ENCODE results near the gene SPG11.
"Not testable (repeated sequence)": the region's sequence is repeated elsewhere in the genome, so short reads cannot be mapped to it uniquely, and the experiment has no call there.

SPG11 gene

GRCh38 chr15:44554934-44555723 is 108.3 kb downstream of the SPG11 start:
- no peak for DNase-seq

- no peak for DNase-seq
Observed at GRCh38 chr15:44550734-44551133, 112.7 kb downstream of the SPG11 start.

- peak; percentile 43 for DNase-seq
Observed at GRCh38 chr15:44550256-44550655, 113.2 kb downstream of the SPG11 start.

GRCh38 chr15:44549152-44549551 is 114.3 kb downstream of the SPG11 start:
- not testable (repeated sequence) for DNase-seq

- DNase-seq: peak; percentile 5
Observed at GRCh38 chr15:44545913-44546802, 117.3 kb downstream of the SPG11 start.

GRCh38 chr15:44544745-44545144 is 118.7 kb downstream of the SPG11 start:
- not testable (repeated sequence) for DNase-seq

GRCh38 chr15:44542596-44542995 is 120.9 kb downstream of the SPG11 start:
- DNase-seq: no peak

GRCh38 chr15:44541282-44541958 is 122.0 kb downstream of the SPG11 start:
- DNase-seq: peak; percentile 78

GRCh38 chr15:44537735-44538240 is 125.7 kb downstream of the SPG11 start:
- peak; percentile 63 for DNase-seq

GRCh38 chr15:44536962-44537734 is 126.3 kb downstream of the SPG11 start, which contains the start of gene EIF3J:
Gene EIF3J, plus strand, starts transcription at chr15:44537147. Its CDS starts 48 bp downstream, at chr15:44537195.
- peak; percentile 94 for DNase-seq

- DNase-seq: peak; percentile 89
Observed at GRCh38 chr15:44536302-44536961, 127.0 kb downstream of the SPG11 start.

GRCh38 chr15:44535523-44536301 is 127.8 kb downstream of the SPG11 start:
- no peak for DNase-seq

GRCh38 chr15:44535092-44535491 is 128.4 kb downstream of the SPG11 start:
- DNase-seq: no peak

- DNase-seq: no peak
Observed at GRCh38 chr15:44532689-44533088, 130.8 kb downstream of the SPG11 start.

GRCh38 chr15:44532275-44532674 is 131.2 kb downstream of the SPG11 start:
- not testable (repeated sequence) for DNase-seq

GRCh38 chr15:44530653-44531052 is 132.8 kb downstream of the SPG11 start:
- DNase-seq: no peak

GRCh38 chr15:44529864-44530604 is 133.4 kb downstream of the SPG11 start:
- no peak for DNase-seq

- DNase-seq: no peak
Observed at GRCh38 chr15:44527241-44527640, 136.2 kb downstream of the SPG11 start.

GRCh38 chr15:44525018-44525417 is 138.4 kb downstream of the SPG11 start:
- DNase-seq: no peak

GRCh38 chr15:44519537-44519936 is 143.9 kb downstream of the SPG11 start:
- no peak for DNase-seq
